PC-3 (cell line): ENCODE results near the gene JPT1. TPM values are rescaled to one million over a fixed set of nuclear protein-coding genes. Genes with fewer than 3 reads are reported as not detected.
A peak's percentile ranks its signal among the peaks of the same experiment; 100 is the strongest.

ENCODE experiments used
- ATAC-seq: fragments of 200-7000 bp; cut with Tn5 transposase; 2 replicates; pipeline ENCODE4 v1.9.1; 2020; ENCODE audit warnings: mild to moderate bottlenecking, moderate library complexity
- Bru-seq: library from RNA; stranded (reverse); fragments of 400-500 nt; gene quantifications from one replicate; lab custom pipeline; 2021; lab: Mats Ljungman, UMichigan
- BruChase-seq, 2 experiments: library from RNA; stranded (reverse); fragments of 400-500 nt; gene quantifications; one replicate each; lab custom pipeline; 2021; lab: Mats Ljungman, UMichigan
- BruUV-seq: library from RNA; stranded (reverse); fragments of 400-500 nt; replicated peaks from 2 replicates; lab custom pipeline; 2021; lab: Mats Ljungman, UMichigan
- CTCF ChIA-PET: fragments of 300-600 bp; sonication (Branson Sonifier 250); formaldehyde crosslinking; loops from one replicate; lab custom pipeline; 2022; ENCODE audit warnings: antibody characterized with exemption; lab: Charles Lee
- POLR2A ChIA-PET: fragments of 300-600 bp; sonication (Branson Sonifier 250); formaldehyde crosslinking; loops from one replicate; lab custom pipeline; 2022; ENCODE audit warnings: antibody characterized with exemption; ENCODE audit not compliant: unreplicated experiment; lab: Charles Lee
- DNase-seq: peaks from one replicate; pipeline ENCODE4 v3.0.0-alpha.2; 2015
- H2AFZ ChIP-seq: fragments of 300-600 bp; sonication (generic); 2 replicates; pipeline ENCODE4 v1.6.0; 2016; ENCODE audit warnings: antibody characterized with exemption, low read length
- H3F3A ChIP-seq: fragments of 300-600 bp; sonication (generic); one replicate; pipeline ENCODE4 v1.6.0; 2017; ENCODE audit warnings: antibody characterized with exemption, low read length, control low read depth, mild to moderate bottlenecking; ENCODE audit not compliant: unreplicated experiment
- H3K27ac ChIP-seq: fragments of 300-600 bp; sonication (generic); 2 replicates; pipeline ENCODE4 v1.5.1; 2016; ENCODE audit warnings: mild to moderate bottlenecking, low read length
- H3K27me3 ChIP-seq: fragments of 300-600 bp; sonication (generic); 2 replicates; pipeline ENCODE4 v1.6.1; 2016; ENCODE audit warnings: low read length, mixed read lengths
- H3K36me3 ChIP-seq: fragments of 300-600 bp; sonication (generic); 2 replicates; pipeline ENCODE4 v1.6.1; 2016; ENCODE audit warnings: low read depth, mixed run types, low read length, mixed read lengths
- H3K4me1 ChIP-seq: fragments of 300-600 bp; sonication (generic); 2 replicates; pipeline ENCODE4 v1.5.1; 2016; ENCODE audit warnings: low read length; ENCODE audit not compliant: insufficient read depth
- H3K4me2 ChIP-seq: fragments of 300-600 bp; sonication (generic); 2 replicates; pipeline ENCODE4 v1.6.0; 2016; ENCODE audit warnings: low read length
- H3K4me3 ChIP-seq: fragments of 300-600 bp; sonication (generic); 2 replicates; pipeline ENCODE4 v1.5.1; 2016; ENCODE audit warnings: mild to moderate bottlenecking, low read length, mixed read lengths
- H3K79me2 ChIP-seq: fragments of 300-600 bp; sonication (generic); 2 replicates; pipeline ENCODE4 v1.6.1; 2017; ENCODE audit warnings: low read length, mixed read lengths
- H3K9ac ChIP-seq: fragments of 300-600 bp; sonication (generic); 2 replicates; pipeline ENCODE4 v1.6.0; 2016; ENCODE audit warnings: mild to moderate bottlenecking, low read length
- H3K9me2 ChIP-seq: fragments of 300-600 bp; sonication (generic); replicated peaks from 2 replicates; pipeline ENCODE4 v1.6.1; 2016; ENCODE audit warnings: mixed run types, low read length, mixed read lengths
- H3K9me3 ChIP-seq: fragments of 300-600 bp; sonication (generic); 2 replicates; pipeline ENCODE4 v1.6.1; 2016; ENCODE audit warnings: low read length, mixed read lengths
- H4K20me1 ChIP-seq: fragments of 300-600 bp; sonication (generic); 2 replicates; pipeline ENCODE4 v1.6.1; 2016; ENCODE audit warnings: low read length, mixed read lengths
- EZH2 ChIP-seq: fragments of 300-600 bp; sonication (generic); IDR thresholded peaks from one replicate; pipeline ENCODE4 v1.6.1; 2017; ENCODE audit warnings: antibody characterized with exemption, mild to moderate bottlenecking, low read length; ENCODE audit not compliant: unreplicated experiment
- EZH2phosphoT487 ChIP-seq: fragments of 300-600 bp; sonication (generic); IDR thresholded peaks from 2 replicates; pipeline ENCODE4 v1.6.1; 2018; ENCODE audit warnings: mild to moderate bottlenecking, antibody characterized with exemption, low read length, borderline replicate concordance
- intact Hi-C: fragments of 100-400 bp; cut with micrococcal nuclease; formaldehyde crosslinking; loops from 2 replicates; pipeline ENCODE4 v1.9.0; 2023
- long read RNA-seq: library from polyadenylated mRNA; unstranded; transcript quantifications from one replicate; pipeline ENCODE4 v2.0.0, GENCODE V29; 2021; ENCODE audit not compliant: unreplicated experiment
- total RNA-seq: library from RNA; depleted of rRNA; stranded (reverse); fragments of >200 nt; gene quantifications from 2 replicates; pipeline ENCODE4 v1.2.3, GENCODE V29; 2014; rRNA removed
- TF ChIP-seq, protein P1 (sequence below): fragments of 300-600 bp; sonication (generic); conservative IDR thresholded peaks from 2 replicates; pipeline ENCODE4 v1.5.1; 2017; ENCODE audit warnings: antibody characterized with exemption, low read depth, mild to moderate bottlenecking, low read length

JPT1 gene, protein sequence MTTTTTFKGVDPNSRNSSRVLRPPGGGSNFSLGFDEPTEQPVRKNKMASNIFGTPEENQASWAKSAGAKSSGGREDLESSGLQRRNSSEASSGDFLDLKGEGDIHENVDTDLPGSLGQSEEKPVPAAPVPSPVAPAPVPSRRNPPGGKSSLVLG
- total RNA-seq (674 and 705 TPM in 2 replicates), Bru-seq, nascent RNA (percentile 94 among the genes with signal in this experiment), BruChase-seq, experiment 1, labeled RNA remaining after a 6-hour chase (percentile 97 among the genes with signal in this experiment), BruChase-seq, experiment 2, labeled RNA remaining after a 2-hour chase (percentile 89 among the genes with signal in this experiment)
- long read RNA-seq, partial matches to known transcripts: 0 of 87 reads
- long read RNA-seq, other reads (novel, unspliced or antisense): 87 of 87 reads

- ATAC-seq: peak; percentile 83
- H3F3A ChIP-seq: peaks cover 10% of the 10 kb centered on the region
- H3K9ac ChIP-seq: peak within 1 kb of the TSS; percentile 87
- peaks cover 6% of the 10 kb centered on the region; the same call in 1 of the 2 replicates for H3K36me3 ChIP-seq
- DNase-seq: peak; percentile 100
- no peaks in the 10 kb centered on the region for H3K9me3 ChIP-seq
- no peaks in the 10 kb centered on the region for H3K27me3 ChIP-seq
- ChIA-PET POLR2A (interaction anchor here (0.5 to 0.6 kb wide), 2 partner anchors 20 to 88 kb away, joined by 3 read pairs; no protein-coding TSS in a partner anchor), CTCF (interaction anchor here (0.6 to 1.0 kb wide), 2 partner anchors 41 to 47 kb away, joined by 3 to 4 read pairs; no protein-coding TSS in a partner anchor)
- H3K79me2 ChIP-seq: peaks cover 64% of the 10 kb centered on the region
- H3K4me3 ChIP-seq: peak within 1 kb of the TSS; percentile 82
- H3K4me2 ChIP-seq: peak within 1 kb of the TSS; percentile 95
- 0 out of 2 replicates have a peak within 1 kb of the TSS, but pooled peaks have one; percentile 17 for H2AFZ ChIP-seq
- H3K9me2 ChIP-seq: no peaks in the 10 kb centered on the region
- no TSS peak for BruUV-seq
- H3K4me1 ChIP-seq: peaks cover 47% of the 10 kb centered on the region
- H4K20me1 ChIP-seq: peaks cover 43% of the 10 kb centered on the region
- intact Hi-C loops: loop anchor here (2.0 kb wide), 1 partner anchor 30 kb away; no protein-coding TSS in a partner anchor
- TF ChIP-seq EZH2 (no peak), EZH2phosphoT487 (no peak)
- TF ChIP-seq, protein P1, sequence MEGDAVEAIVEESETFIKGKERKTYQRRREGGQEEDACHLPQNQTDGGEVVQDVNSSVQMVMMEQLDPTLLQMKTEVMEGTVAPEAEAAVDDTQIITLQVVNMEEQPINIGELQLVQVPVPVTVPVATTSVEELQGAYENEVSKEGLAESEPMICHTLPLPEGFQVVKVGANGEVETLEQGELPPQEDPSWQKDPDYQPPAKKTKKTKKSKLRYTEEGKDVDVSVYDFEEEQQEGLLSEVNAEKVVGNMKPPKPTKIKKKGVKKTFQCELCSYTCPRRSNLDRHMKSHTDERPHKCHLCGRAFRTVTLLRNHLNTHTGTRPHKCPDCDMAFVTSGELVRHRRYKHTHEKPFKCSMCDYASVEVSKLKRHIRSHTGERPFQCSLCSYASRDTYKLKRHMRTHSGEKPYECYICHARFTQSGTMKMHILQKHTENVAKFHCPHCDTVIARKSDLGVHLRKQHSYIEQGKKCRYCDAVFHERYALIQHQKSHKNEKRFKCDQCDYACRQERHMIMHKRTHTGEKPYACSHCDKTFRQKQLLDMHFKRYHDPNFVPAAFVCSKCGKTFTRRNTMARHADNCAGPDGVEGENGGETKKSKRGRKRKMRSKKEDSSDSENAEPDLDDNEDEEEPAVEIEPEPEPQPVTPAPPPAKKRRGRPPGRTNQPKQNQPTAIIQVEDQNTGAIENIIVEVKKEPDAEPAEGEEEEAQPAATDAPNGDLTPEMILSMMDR: no peak
- H3K27ac ChIP-seq: peak within 1 kb of the TSS; percentile 63
Observed at GRCh38 chr17:75154195-75155106, at the start of gene JPT1. Gene JPT1, minus strand, starts transcription at chr17:75154512. Its CDS starts 115 bp downstream, at chr17:75154397.

- TF ChIP-seq EZH2phosphoT487 (no peak), EZH2 (no peak)
- TF ChIP-seq, protein P1: no peak
- BruUV-seq: no TSS peak
- no peak overlapping the region for H3K4me2 ChIP-seq
- POLR2A ChIA-PET: no interaction called here
- H3K36me3 ChIP-seq: no peaks in the 10 kb centered on the region
- H3K27ac ChIP-seq: no peak overlapping the region
- DNase-seq (no peak), ATAC-seq (no peak)
- CTCF ChIA-PET: interaction anchor here (1.7 kb wide), 1 partner anchor 86 kb away, joined by 57 read pairs; no protein-coding TSS in a partner anchor
- no peaks in the 10 kb centered on the region for H3K9me2 ChIP-seq
- intact Hi-C loops: loop anchor here (5.0 to 10.0 kb wide), 4 partner anchors 68 to 238 kb away; partner anchors contain the start of gene NT5C
- no peak overlapping the region for H3K4me3 ChIP-seq
- no peaks in the 10 kb centered on the region for H3K27me3 ChIP-seq
- no peak overlapping the region for H2AFZ ChIP-seq
- H3K9ac ChIP-seq: no peak overlapping the region
- H4K20me1 ChIP-seq: no peaks in the 10 kb centered on the region
- peaks cover 10% of the 10 kb centered on the region for H3K79me2 ChIP-seq
- H3K9me3 ChIP-seq: no peaks in the 10 kb centered on the region
- H3K4me1 ChIP-seq: peaks cover 5% of the 10 kb centered on the region; the same call in 1 of the 2 replicates
- H3F3A ChIP-seq: no peaks in the 10 kb centered on the region
Observed at GRCh38 chr17:75199886-75200618, 45.7 kb upstream of the JPT1 start.
